Jurkat, Clone E6-1 (cell line): ENCODE data around the gene ZNF428.

ENCODE experiments used
- DNase-seq: peaks from one replicate; pipeline ENCODE4 v3.0.0-alpha.2; 2011; ENCODE audit warnings: low read depth, low spot score
- H3K4me3 ChIP-seq: 2 replicates; pipeline ENCODE4 v1.5.1; 2011; ENCODE audit warnings: mild to moderate bottlenecking, low read length, control low read depth, moderate library complexity

Gene ZNF428

DNA sequence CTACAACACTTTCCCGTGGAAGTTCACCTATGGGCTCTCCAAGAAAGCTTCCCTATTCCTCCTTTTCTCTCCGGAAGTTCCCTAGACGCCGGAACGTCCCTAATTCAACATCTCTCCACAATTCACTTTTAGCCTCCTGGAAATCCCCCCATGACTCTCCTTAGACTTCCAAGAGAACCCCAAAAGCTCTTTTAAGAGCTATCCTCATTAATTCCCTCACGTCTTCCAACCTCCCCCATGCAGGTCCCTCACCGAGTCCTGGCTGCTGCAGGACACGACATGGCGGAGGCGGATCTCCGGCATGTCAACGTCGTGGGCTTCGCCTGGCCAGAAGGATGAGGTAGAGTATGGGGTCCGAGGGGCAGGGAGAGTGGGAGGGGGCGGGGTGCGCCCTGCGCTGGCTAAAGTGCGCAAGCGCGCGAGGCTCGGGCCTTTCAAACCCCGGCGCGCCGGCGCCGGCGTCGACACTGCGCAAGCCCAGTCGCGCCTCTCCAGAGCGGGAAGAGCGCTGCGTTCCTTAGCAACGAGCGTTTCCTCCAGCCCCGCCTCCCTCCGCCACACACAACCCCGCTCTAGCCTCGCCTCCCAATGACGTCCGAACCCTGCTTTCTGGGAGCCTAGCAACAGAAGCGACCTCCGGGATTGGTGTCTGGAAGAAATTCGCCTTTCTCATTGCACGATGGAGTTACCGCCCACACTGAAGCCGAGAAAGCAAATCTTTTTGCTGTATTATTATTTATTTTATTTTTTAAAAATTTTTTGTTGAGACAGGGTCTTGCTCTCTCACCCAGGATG, 44.1 kb downstream of the ZNF428 start, which contains the start of the genes PINLYP and XRCC1:
Gene PINLYP, plus strand, starts transcription at position 646 of the 795 bp plus-strand sequence. CDS start 1,391 bp downstream, outside the sequence.
Gene XRCC1, minus strand, starts transcription at position 372 of the 795 bp plus-strand sequence. Its CDS starts 69 bp downstream, at position 303.
- peak within 1 kb of the TSS; percentile 98 for H3K4me3 ChIP-seq
- DNase-seq = peak; percentile 98

DNA sequence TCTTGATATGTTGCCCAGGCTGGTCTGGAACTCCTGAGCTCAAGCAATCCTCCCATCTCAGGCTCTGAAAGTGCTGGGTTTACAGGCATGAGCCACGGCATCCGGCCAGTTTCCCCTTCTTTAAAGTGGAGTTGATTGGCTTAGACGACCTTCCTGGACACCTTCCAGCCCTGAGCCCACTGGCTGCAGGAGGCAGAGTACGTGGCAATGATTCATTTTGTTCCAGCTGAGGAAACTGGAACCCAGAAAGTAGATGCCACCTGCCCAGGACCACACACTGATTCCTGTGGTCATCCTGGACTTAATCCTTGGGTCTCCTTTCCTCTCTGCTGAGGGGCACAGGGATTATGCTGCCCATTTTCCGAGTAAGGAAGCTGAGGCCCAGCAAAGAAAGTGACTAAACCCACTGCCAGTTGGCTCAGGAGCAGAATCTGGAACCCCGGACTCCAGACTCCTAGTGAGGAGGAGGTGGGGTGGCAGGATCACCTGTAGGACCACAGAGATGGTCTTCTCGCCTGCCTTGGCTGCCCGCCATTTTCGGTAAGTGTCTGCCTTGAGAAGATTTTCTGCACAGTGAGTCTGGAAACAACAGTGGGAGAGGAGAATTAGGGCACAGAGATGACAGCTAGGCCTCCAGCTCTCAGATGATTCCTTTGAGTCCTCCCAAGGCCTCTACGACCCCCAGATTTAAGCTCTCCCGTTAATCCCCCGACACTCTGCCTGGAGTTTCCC, 44.8 kb downstream of the ZNF428 start:
- H3K4me3 ChIP-seq = peak overlapping the region; percentile 98
- DNase-seq = no peak

DNA sequence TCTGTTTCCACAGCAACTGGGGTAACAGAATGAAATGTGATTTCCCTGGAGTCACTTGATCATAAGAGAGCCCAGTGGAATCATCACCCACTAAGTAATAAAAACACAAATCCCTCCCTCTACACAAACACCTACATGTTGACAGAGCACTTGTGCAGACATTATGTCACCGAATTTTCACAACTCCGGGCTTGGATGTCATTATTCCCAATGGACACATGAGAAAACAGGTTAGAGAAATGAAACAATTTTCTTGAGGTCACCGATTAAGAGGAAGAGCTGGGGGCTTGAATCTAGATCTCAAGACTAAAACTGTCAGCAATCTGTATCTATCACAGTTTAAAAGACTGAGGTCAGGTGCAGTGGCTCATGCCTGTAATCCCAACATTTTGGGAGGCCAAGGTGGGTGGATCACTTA, 47.2 kb downstream of the ZNF428 start:
- H3K4me3 ChIP-seq = no peak overlapping the region
- DNase-seq = no peak

DNA sequence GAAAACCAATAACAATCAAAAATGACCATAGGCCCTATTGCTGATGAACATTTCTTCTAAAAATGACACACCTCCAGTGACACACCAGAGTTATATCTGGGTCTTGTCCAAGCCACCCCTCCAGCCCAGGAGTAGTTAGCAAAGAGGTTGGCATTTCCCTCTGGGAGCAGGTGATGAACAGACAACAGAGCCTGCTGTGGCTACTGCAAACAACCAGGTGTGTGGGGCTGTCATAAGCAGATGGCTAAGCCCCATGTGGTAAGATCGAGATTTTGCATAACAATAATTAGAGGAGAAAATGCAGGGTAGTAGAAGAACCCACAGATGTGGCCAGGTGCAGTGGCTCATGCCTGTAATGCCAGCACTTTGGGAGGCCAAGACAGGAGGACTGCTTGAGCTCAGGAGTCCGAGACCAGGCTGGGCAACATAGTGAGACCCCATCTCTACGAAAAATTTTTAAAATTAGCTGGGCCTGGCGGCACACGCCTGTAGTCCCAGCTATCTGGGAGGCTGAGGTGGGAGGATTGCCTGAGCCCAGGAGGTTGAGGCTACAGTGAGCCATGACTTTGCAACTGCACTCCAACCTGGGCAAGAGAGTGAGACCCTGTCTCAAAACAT, 49.1 kb downstream of the ZNF428 start:
- DNase-seq = peak; percentile 50
- H3K4me3 ChIP-seq = no peak overlapping the region

DNA sequence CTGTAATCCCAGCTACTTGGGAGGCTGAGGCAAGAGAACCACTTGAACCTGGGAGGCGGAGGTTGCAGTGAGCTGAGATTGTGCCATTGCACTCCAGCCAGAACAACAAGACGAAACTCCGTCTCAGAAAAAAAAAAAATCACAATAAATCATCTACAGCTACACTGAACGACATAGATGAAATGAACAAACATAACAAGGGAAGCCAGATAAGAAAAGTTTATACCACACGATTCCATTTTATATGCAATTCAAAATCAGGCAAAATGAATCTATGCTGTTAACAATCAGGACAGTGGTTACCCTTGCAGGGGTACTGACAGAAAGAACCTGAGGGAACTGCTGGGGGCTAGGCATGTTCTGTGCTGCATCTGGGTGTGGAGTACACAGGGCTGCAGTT, 49.8 kb downstream of the ZNF428 start:
- H3K4me3 ChIP-seq = no peak overlapping the region
- DNase-seq = no peak

DNA sequence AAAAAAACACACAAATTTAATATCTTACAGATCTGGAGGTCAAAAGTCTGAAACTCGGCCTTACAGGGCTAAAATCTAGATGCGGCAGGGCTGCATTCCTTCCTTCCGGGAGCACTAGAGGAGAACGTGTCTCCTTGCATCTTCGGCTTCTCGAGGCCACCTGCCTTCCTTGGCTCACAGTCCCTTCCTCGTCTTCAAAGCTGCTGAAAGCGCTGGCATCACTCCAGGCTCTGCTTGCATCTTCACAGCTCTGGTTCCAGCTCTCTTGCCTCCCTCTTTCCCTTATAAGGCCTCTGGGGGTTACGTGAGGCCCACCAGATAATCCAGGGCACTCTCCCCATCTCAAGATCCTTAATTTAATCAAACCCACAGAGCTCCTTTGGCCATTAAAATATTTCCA, 54.6 kb downstream of the ZNF428 start:
- peak; percentile 52 for DNase-seq
- no peak overlapping the region for H3K4me3 ChIP-seq

DNA sequence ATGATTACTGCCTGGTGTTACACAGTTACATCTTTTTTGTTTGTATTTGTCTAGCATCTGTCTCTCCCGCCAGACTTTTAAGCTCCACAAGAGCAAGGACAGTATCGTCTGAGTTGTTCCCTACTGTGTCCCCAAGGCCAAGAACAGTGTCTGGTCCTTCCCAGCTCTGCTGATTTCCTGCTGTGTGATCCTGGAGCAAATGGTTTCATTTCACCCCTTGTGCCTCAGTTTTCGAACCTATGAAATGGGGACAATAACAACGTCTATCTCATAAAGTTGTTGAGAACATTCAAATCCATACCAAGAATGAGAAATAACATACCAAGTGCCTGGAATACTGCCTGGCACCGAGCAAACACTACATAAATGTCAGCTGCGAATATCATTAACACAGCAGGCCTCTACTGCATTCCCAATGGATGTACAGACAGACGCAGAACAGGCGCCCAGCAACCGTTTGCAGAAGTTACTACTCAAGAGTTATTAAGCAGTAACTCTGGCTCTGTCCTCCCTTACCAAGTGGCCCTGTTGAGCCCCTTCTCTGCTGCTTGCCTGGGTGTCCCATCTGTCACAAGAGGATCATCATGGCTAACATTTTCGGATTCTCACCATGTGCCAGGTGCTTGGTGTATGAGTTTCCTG, 55.5 kb downstream of the ZNF428 start:
- no peak overlapping the region for H3K4me3 ChIP-seq
- DNase-seq = no peak

DNA sequence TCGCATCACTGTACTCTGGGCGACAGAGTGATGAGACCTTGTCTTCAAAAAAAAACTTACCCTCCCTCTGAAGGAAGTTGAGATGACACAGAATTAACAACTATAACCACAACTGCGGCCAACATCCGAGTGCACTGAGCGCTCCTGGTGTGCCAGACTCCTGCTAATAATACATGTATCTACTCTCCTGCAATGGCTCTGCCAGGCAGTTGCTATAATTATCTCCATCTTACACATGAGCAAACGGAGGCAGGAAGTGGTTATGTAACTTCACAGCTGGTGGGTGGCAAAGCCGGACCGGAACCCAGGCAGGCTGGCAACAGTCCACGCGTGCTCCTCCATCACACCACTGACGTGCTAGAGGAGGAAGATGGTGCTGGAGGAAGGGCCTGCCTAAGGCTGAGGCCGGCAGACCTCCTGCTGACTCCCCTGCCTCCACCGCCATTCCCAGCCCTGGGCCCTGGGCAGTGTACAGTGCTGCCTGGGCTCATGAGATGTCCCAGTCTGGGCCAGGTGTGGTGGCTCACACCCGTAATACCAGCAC, 56.7 kb downstream of the ZNF428 start:
- no peak overlapping the region for H3K4me3 ChIP-seq
- DNase-seq = peak; percentile 96

DNA sequence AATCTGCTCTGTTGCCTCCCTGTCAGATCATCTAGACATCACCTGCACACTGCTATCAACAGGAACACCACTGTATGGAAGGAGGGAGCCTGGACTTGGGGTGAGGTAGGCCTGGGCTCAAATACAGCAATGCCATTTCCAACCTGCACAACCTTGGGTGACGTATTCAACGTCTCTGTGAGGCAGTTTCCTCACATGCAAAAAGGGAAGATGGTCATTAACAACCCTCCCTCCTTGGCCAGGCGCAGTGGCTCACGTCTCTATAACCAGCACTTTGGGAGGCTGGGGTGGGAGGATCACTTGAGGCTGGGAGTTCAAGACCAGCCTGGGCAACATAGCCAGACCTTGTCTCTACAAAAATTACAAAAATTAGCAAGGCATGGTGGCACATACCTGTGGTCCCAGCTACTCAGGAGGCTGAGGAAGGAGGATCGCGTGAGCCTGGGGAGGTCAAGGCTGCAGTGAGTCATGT, 57.2 kb downstream of the ZNF428 start:
- H3K4me3 ChIP-seq = peak overlapping the region; percentile 12
- no peak for DNase-seq

DNA sequence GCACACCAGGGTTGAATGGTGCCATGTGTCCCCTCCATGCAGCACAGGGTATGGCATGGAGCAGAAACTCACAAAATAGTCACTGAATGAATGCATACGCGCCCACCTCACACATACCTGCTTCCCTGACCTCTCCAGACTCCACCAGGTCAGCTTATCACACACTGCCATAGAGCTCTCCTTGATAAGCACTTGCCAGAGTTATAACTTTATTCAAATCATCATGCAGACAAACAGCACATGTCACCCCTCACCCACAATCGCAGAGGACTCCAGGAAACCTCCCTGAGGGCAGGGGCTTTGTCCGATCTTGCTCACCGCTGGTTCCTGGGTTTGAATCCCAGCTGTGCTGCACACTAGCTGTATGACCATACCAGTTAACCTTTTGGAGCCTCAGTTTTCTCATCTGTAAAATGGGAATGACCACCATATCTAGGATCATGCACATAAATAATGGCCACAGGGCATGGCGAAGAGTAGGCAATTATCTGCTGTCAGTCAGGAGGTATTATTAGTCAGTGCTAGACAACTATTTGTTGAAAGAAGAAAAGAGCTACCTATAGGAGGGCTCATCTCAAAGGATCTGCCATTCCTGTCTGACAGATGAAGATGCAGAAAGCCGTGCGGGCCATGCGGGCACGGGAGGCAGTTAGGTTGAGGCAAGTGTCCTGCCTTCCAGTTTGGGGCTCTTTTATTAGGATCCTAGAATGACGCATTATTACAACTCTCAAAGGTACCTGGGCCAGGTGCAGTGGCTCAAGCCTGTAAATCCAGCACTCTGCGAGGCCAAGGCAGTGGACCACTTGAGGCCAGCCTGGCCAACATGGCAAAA, 58.1 kb downstream of the ZNF428 start:
- no peak for DNase-seq

DNA sequence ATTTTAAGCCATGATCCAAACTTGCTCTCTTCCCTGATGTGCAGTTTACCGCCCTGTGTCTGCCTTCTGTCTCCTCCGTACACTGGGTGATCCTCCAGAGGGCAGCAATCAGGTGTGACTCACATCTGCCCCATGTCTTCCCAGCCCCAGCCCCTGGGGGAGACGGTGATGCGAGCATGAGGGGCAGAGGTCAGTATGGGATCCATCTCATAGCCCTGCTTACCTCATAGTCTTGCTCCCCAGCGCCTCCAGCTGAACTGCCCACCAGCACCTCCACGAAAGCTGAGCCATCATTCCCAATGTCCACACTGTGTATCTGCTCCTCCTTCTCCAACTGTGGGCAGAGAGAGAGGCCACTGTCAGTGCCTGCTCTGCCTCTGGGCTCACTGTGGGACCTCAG, 58.7 kb downstream of the ZNF428 start:
- no peak overlapping the region for H3K4me3 ChIP-seq
- DNase-seq = no peak

More for the DNA sequence above, 58.1 kb downstream of the ZNF428 start:
- H3K4me3 ChIP-seq = no peak overlapping the region
